Left lung (tissue), 10 donors: ENCODE results near the gene EGFL7. TPM values are rescaled to one million over a fixed set of nuclear protein-coding genes. Genes with fewer than 3 reads are reported as not detected.

Experiments used
- ATAC-seq: fragments of 200-7000 bp; cut with Tn5 transposase; one replicate; pipeline ENCODE4 v1.9.1; 2020; ENCODE audit warnings: moderate library complexity
- DNase-seq, 4 donors: peaks; one replicate each; pipeline ENCODE4 v3.0.0-alpha.2; 2013 to 2020
- H3K27ac ChIP-seq, 2 donors: fragments of 200-600 bp; sonication (generic) in 1 of 2; one replicate each; pipeline versions ENCODE4 v1.5.0 to v1.8.0; 2020 to 2021
- H3K27me3 ChIP-seq, 2 donors: fragments of 200-600 bp; sonication (generic) in 1 of 2; one replicate each; pipeline versions ENCODE4 v1.5.0 to v1.8.0; 2020 to 2021
- H3K36me3 ChIP-seq, 2 donors: fragments of 200-600 bp; sonication (generic) in 1 of 2; one replicate each; pipeline versions ENCODE4 v1.5.0 to v1.8.0; 2020 to 2021
- H3K4me1 ChIP-seq, 2 donors: fragments of 200-600 bp; one replicate each; pipeline ENCODE4 v1.8.0; 2021
- H3K4me3 ChIP-seq, 2 donors: fragments of 200-600 bp; sonication (generic) in 1 of 2; one replicate each; pipeline versions ENCODE4 v1.5.0 to v1.8.0; 2020 to 2021; ENCODE audit warnings: mild to moderate bottlenecking in 1 of 2
- H3K9me3 ChIP-seq, 2 donors: fragments of 200-600 bp; sonication (generic) in 1 of 2; one replicate each; pipeline versions ENCODE4 v1.5.0 to v1.8.0; 2020 to 2021
- CTCF ChIP-seq, 2 donors: fragments of 200-600 bp; sonication (generic) in 1 of 2; IDR thresholded peaks; one replicate each; pipeline versions ENCODE4 v1.5.0 to v1.8.0; 2021; ENCODE audit warnings: antibody characterized with exemption in 2 of 2
- intact Hi-C, 2 donors: fragments of 100-400 bp; cut with DNase I; formaldehyde crosslinking; loops; one replicate each; pipeline versions ENCODE4 v1.11.2 to v1.14.2; 2022
- polyA plus RNA-seq, 6 donors: library from polyadenylated mRNA; unstranded; fragments of 120-200 nt; gene quantifications; one replicate each; pipeline ENCODE4 v1.2.1, GENCODE V29; 2013; ENCODE audit not compliant: insufficient read length in 6 of 6
- total RNA-seq, 2 donors: library from RNA; stranded (reverse); fragmentation: NEBNext Ultra II Directional; extraction: Animal tissue kit (Norgen Biotek cat#: 25700); gene quantifications; one replicate each; pipeline ENCODE4 v1.2.1, GENCODE V29; 2021
- donor health status: DM: no; HTN: yes; CAD: no.
- donor health status: DM: no; HTN: no; CAD: no.

EGFL7 gene
- total and polyA plus RNA-seq, 8 donors = 65.7 to 165 (median 101) TPM

GRCh38 chr9:136711751-136712689 is 49.3 kb downstream of the EGFL7 start, which contains the start of gene DIPK1B:
TSS of gene DIPK1B (plus strand) at chr9:136712572. CDS start at chr9:136712666, 94 bp downstream.
- peak within 1 kb of the TSS; percentile 7 to 48 for H3K27ac ChIP-seq
- no peaks in the 10 kb centered on the region for H3K36me3 ChIP-seq
- DNase-seq (peak in 3 of 4 donors; percentile 59 to 75 (median 68)), ATAC-seq (peak; percentile 27)
- TF ChIP-seq CTCF (IDR thresholded peaks at IDR 0.05) = no peak
- no peaks in the 10 kb centered on the region for H3K9me3 ChIP-seq
- peaks cover 6 to 50% of the 10 kb centered on the region in 2 donors for H3K4me1 ChIP-seq
- peak within 1 kb of the TSS; percentile 33 to 43 for H3K4me3 ChIP-seq
- intact Hi-C loops = no loop called here
- H3K27me3 ChIP-seq = peaks cover 0 to 50% of the 10 kb centered on the region in 2 donors

- H3K9me3 ChIP-seq = no peaks in the 10 kb centered on the region
- ATAC-seq (no peak), DNase-seq (peak in 1 of 4 donors; percentile 80)
- intact Hi-C loops = no loop called here
- H3K4me3 ChIP-seq = peak overlapping the region; percentile 33 to 43
- H3K4me1 ChIP-seq = peaks cover 6 to 50% of the 10 kb centered on the region in 2 donors
- H3K27ac ChIP-seq = peak overlapping the region; percentile 7 to 48
- TF ChIP-seq CTCF (IDR thresholded peaks at IDR 0.05) = no peak
- H3K27me3 ChIP-seq = peaks cover 0 to 54% of the 10 kb centered on the region in 2 donors
- no peaks in the 10 kb centered on the region for H3K36me3 ChIP-seq
Measured at GRCh38 chr9:136712690-136713544, 50.2 kb downstream of the EGFL7 start.

- H3K4me1 ChIP-seq = peaks cover 6 to 52% of the 10 kb centered on the region in 2 donors
- peak overlapping the region in 1 of 2 donors; percentile 43 for H3K4me3 ChIP-seq
- no peaks in the 10 kb centered on the region for H3K9me3 ChIP-seq
- H3K27ac ChIP-seq = peak overlapping the region; percentile 48 to 70
- no peak for TF ChIP-seq CTCF (IDR thresholded peaks at IDR 0.05)
- H3K36me3 ChIP-seq = no peaks in the 10 kb centered on the region
- peaks cover 0 to 58% of the 10 kb centered on the region in 2 donors for H3K27me3 ChIP-seq
- ATAC-seq (no peak), DNase-seq (no peak)
- intact Hi-C loops = no loop called here
Measured at GRCh38 chr9:136713550-136713949, 50.8 kb downstream of the EGFL7 start.

GRCh38 chr9:136714096-136714892 is 51.6 kb downstream of the EGFL7 start:
- peaks cover 0 to 61% of the 10 kb centered on the region in 2 donors for H3K27me3 ChIP-seq
- ATAC-seq (no peak), DNase-seq (peak in 2 of 4 donors; percentile 63 to 80)
- H3K4me1 ChIP-seq = peaks cover 8 to 60% of the 10 kb centered on the region in 2 donors
- intact Hi-C loops = no loop called here
- TF ChIP-seq CTCF (IDR thresholded peaks at IDR 0.05) = no peak
- H3K36me3 ChIP-seq = no peaks in the 10 kb centered on the region
- no peaks in the 10 kb centered on the region for H3K9me3 ChIP-seq
- no peak overlapping the region for H3K4me3 ChIP-seq
- peak overlapping the region; percentile 70 to 80 for H3K27ac ChIP-seq
